Neutrophil (primary cell): ENCODE results near the gene SULT1C2.

Experiments used
- H3K27ac ChIP-seq: fragments of 200-600 bp; sonication (generic); 2 replicates; pipeline ENCODE4 v1.5.1; 2016; ENCODE audit warnings: mild to moderate bottlenecking, moderate library complexity
- H3K27me3 ChIP-seq: fragments of 200-600 bp; sonication (generic); 2 replicates; pipeline ENCODE4 v1.6.0; 2016; ENCODE audit warnings: mild to moderate bottlenecking
- H3K36me3 ChIP-seq: fragments of 200-600 bp; sonication (generic); 2 replicates; pipeline ENCODE4 v1.5.1; 2017
- H3K4me1 ChIP-seq, 2 experiments: fragments of 200-600 bp in 1 of 2; sonication (generic) in 1 of 2; 1 replicate in 1 of 2; 2 replicates in 1 of 2; pipeline versions ENCODE4 v1.5.1 to v1.6.1; 2013 to 2016; ENCODE audit warnings: low read depth in 1 of 2, low read length in 1 of 2, mild to moderate bottlenecking in 1 of 2, moderate library complexity in 1 of 2; ENCODE audit not compliant: control insufficient read depth in 1 of 2, insufficient read depth in 1 of 2
- H3K4me3 ChIP-seq, 2 experiments: fragments of 200-600 bp in 1 of 2; sonication (generic) in 1 of 2; 1 replicate in 1 of 2; 2 replicates in 1 of 2; pipeline ENCODE4 v1.5.1; 2013 to 2016; ENCODE audit warnings: low read depth in 1 of 2, low read length in 1 of 2, mild to moderate bottlenecking in 1 of 2, moderate library complexity in 1 of 2
- H3K9me3 ChIP-seq: fragments of 200-600 bp; sonication (generic); 2 replicates; pipeline ENCODE4 v1.5.1; 2016
- CTCF ChIP-seq: fragments of 200-600 bp; sonication (generic); IDR thresholded peaks from 2 replicates; pipeline ENCODE4 v1.5.1; 2016; ENCODE audit warnings: antibody characterized with exemption

SULT1C2 gene

GRCh38 chr2:108288534-108289106, at the start of gene SULT1C2:
Gene SULT1C2, plus strand, starts transcription at chr2:108288895. Its CDS starts 4,773 bp downstream, at chr2:108293668.
- H3K4me1 ChIP-seq: no peaks in the 10 kb centered on the region
- H3K27ac ChIP-seq: no peak within 1 kb of the TSS
- H3K4me3 ChIP-seq: no peak within 1 kb of the TSS
- H3K9me3 ChIP-seq: no peaks in the 10 kb centered on the region
- H3K36me3 ChIP-seq: no peaks in the 10 kb centered on the region
- no peak for TF ChIP-seq CTCF
- no peaks in the 10 kb centered on the region for H3K27me3 ChIP-seq

GRCh38 chr2:108239786-108240185, 48.9 kb upstream of the SULT1C2 start, which contains the start of gene SULT1C3:
Gene SULT1C3, plus strand, starts transcription at chr2:108239968. Its CDS starts 7,227 bp downstream, at chr2:108247195.
- Histone ChIP-seq H3K4me3 (no peak within 1 kb of the TSS), H3K36me3 (no peaks in the 10 kb centered on the region), H3K27ac (no peak within 1 kb of the TSS), H3K4me1 (no peaks in the 10 kb centered on the region), H3K27me3 (no peaks in the 10 kb centered on the region), H3K9me3 (peaks cover 3% of the 10 kb centered on the region)
- TF ChIP-seq CTCF: no peak

- Histone ChIP-seq H3K27me3 (no peaks in the 10 kb centered on the region), H3K4me1 (no peaks in the 10 kb centered on the region), H3K27ac (no peak overlapping the region), H3K36me3 (no peaks in the 10 kb centered on the region), H3K9me3 (peaks cover 3% of the 10 kb centered on the region), H3K4me3 (no peak overlapping the region)
- TF ChIP-seq CTCF: no peak
Observed at GRCh38 chr2:108240966-108241365, 47.7 kb upstream of the SULT1C2 start.

GRCh38 chr2:108243566-108243965, 45.1 kb upstream of the SULT1C2 start:
- Histone ChIP-seq H3K27ac (no peak overlapping the region), H3K36me3 (no peaks in the 10 kb centered on the region), H3K4me3 (no peak overlapping the region), H3K27me3 (no peaks in the 10 kb centered on the region), H3K9me3 (no peaks in the 10 kb centered on the region), H3K4me1 (no peaks in the 10 kb centered on the region)
- no peak for TF ChIP-seq CTCF

GRCh38 chr2:108244667-108245414, 43.9 kb upstream of the SULT1C2 start:
- Histone ChIP-seq H3K27ac (no peak overlapping the region), H3K4me1 (no peaks in the 10 kb centered on the region), H3K27me3 (no peaks in the 10 kb centered on the region), H3K36me3 (no peaks in the 10 kb centered on the region), H3K9me3 (no peaks in the 10 kb centered on the region), H3K4me3 (no peak overlapping the region)
- no peak for TF ChIP-seq CTCF
